Stimulated activated CD8-positive, alpha-beta memory T cell treated with anti-CD3 and anti-CD28 coated beads, Interleukin-7, amount 100 ng/mL, for 24 hours (primary cell): Measurements from ENCODE around the gene ACADVL.
"Not testable (repeated sequence)": the region's sequence is repeated elsewhere in the genome, so short reads cannot be mapped to it uniquely, and the experiment has no call there.

Source experiments
- DNase-seq: peaks from one replicate; pipeline ENCODE4 v3.0.0-alpha.2; 2020; ENCODE audit warnings: low read depth

Gene ACADVL

DNA sequence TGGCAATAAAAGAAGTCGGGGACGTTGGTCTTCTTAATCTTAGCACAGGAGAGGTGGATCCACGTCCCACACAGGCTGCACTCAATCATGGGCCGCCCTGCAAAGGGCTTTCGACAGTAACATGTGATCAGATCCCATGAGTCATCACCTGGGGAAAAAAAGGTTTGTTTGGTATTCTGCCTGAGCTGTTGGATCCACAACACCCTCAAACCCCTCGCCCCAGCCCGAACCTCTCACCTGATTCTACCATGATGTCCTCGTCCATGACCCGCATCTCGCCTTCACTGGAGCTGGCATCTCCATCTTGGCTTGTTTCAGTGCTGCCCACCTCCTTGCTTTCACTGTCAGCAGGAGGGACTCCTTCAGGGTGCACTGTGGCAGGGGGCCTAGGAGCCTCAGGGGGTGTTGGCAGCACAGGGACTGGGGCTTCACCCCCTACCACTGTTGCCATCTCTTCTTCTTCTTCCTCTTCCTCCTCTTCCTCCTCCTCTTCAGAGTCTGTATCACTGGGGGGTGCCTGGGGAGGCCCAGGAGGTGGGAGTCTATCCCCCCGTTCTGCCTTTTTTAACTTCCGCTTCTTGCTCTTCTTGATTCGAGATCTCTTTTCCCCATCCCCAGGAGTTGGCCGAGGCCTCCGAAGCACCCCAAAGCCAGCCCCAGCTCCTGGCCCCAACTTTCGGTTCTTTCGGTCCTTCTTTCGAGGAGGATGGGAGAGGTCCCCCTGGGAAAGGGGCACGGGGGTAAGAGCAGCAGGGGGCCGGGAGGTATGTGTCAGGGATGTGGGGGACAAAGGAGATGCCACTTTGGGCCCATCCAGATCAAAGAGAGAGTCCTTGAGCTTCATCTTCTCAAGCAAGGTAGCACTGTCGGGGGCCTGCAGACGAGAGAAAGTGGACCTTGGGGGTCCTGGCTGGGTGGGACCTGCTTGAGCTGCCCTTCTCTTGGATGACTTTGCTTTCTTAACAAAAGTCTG, 16.2 kb downstream of the ACADVL start:
- DNase-seq: no peak

DNA sequence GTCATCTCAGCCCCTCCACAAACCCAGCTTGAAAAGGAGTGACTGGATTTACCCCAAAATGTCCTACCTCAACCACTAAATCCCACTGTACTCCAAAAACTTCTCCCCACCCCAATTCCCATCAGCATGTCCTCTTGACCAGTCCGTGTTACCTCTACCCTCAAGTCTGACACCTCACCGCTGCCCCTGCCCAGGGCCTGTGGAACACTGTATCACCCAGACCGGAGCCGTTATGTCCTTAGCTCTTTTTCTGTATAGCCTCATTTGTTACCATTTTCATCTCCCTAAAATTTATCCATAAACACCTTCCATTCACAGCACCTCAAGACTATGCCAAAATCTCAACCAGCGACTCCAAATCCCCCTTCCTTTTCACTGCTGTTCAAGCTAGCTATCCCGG, 17.1 kb downstream of the ACADVL start:
- DNase-seq: no peak

DNA sequence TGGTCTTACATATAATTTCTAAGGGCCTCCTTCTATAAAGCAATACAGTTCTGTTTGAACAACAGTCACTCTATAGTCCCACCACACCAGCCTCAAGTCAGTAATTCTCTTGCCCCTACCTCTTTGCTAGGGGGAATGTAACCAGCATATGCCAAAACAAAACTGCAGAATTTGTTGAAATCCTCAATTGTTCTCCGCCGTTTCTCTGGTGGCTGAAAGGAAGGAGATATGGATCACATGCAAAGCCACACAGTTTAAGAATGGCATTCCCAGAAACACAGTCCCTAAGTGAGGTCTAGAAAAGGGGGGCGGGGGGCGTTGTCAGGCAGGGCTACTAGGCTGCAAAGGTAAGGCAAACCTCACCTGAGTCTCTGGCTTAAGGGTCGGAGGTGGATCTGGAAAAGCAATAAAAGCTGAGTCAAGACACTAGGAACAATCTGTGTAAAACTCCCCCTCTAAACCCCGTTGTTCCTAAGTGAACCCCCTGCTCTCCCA, 17.6 kb downstream of the ACADVL start:
- no peak for DNase-seq

DNA sequence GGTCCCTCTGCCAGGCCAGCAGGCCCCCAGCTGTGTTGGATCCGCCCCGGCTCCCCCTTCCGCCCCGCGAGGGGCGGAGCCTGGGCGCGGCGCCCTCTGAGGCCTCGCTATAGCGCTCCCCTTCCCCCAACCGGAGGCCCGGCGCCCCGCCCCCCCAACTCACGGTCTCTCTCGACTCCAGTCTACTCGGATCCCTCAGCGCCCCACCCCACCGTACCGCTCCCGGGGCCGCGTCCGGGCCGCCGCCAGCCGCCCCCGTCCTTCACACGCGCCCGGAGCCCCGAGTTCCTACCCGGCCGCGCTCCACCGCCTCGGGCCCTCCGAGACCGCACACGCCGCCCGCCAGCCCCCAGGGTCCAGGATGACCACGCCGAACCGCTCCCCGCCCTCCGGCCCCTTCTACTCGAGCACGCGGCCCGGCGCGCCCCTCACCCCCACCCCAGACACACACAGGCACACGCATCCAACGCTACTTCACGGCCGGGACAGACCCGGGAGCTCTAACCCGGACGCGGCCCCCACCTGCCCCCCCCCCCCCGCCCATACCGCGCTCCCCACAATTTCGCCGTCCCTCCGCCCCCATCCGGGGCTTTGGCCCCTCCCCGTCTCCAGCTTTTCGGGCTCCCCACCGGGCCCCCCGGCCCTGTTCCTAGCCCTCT, 18.2 kb downstream of the ACADVL start:
- peak; percentile 81 for DNase-seq

DNA sequence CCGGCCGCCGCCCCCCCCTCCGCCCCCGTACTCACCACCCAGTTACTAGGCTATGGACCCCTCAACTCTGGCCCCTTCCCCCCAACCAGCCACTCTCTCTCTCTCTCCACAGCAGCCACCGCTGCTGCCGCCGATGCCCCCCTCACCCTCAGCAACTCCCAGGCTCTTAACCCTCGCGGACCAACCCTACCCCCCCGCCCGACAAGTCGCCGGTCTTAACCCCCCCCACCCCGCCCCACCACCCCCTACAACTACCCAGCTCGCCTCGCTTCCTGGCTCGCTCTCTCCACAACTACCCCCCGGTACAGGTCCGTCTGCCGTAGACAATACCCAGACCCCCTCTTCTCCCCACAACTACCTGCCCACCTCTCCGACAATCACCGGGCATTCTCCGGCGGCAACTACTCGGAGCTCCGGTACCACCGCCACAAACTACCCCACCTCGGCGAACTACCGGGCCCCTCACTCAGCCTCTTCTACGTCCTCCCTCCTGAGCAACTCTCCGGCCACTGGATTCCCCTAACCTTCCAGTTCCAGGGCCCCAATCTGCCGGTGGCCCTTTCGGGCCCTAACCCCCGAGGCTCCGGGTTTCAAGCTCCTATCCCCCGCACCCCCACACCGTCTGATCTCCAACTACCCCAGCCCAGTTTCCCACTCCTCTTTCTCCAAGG, 18.8 kb downstream of the ACADVL start:
- DNase-seq: no peak

DNA sequence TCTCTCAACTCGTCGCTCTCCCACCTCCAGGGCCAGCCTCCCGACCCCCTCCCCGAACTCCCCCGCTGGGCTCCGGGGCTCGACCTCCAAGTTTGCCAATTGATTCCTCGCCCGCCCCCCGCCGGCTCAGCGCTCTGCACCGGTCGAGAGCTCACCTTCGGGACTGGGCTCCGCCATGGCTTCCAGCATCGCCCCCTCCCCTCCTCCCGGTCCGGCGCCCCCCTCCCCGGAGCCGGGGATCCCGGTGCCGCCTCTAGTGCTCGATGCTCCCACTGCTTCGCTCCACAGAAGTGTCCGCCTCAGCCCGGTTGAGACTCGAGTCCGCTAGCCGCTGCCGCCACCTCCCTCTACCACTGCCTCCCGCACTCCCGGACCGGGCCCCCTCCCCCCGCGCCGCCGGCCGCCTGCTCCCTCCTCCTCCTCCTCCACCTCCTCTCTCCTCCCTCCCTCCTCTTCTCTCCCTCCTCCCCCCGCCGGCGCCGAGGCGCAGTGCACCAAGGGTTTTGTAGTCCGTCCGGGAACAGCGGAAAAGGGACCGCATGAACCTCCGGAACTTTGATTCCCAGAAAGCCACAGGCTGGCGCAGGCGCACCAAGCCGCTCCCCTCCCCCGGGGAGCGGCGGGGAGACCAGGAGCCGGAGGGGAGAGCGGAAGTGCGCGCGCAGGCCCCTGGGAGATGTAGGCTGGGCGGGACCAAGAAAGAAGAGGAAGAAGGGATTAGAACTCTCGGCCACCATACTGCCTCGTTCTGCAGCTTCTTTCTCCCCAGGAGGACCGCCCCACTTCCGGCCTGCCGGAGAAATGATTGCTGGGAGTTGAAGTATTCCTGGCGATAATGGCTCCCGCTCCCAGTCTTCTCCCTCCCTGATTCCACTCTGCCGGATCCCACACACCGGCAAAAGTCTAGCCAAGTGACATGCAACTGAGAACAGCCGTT, 19.6 kb downstream of the ACADVL start, which contains the start of gene PHF23:
Gene PHF23, minus strand, starts transcription at position 367 of the 937 bp plus-strand sequence. Its CDS starts 178 bp downstream, at position 189.
- DNase-seq: peak; percentile 93

DNA sequence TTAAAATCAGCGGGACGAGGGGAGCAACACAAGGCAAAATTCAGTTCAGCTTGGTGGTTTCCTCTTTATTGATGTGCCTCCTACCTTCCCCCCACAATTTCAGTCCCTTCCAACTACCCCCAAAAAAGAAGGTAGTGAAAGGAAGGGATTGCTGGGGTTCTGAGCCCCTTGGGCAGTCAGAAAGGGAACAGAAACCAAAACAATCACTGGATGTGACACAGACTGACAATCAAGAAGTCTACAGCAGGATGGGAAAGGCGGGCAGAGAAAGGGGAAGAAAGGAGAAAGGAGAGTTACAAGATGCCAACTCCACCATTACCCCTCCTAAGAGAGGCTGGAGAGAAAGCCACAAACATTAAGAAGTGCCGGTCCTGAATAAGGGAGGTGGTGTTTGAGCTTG, 20.6 kb downstream of the ACADVL start:
- no peak for DNase-seq

DNA sequence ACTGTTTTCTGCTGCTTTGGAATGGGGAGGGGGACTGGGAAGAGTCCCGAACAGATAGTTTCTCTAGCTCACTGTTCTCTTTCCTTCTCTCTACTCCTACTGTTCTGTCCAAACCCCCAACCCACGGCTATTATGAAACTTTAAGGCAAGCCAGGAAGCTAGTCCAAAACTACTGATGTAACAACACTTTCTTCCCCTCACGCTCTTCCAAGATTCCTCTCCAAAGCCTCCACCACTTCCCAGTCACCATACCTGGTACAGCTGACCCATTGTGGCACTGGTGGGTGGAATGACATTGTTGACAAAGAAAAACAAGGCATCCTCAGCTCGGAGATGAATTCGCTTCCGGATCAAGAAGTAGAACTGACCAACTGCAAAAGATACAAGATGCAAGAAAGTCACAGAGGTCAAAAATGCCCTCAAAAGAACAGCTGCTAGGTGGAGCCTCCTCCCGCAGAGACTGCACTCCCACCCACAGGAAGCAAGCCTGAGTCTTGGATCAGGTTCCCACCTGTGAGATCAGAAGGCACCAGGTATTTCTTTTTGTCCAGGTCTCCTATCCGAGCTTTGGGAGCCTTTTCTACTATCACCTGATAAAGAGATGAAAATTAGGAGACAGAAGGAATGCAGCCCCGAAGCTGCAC, 21.5 kb downstream of the ACADVL start:
- DNase-seq: no peak

DNA sequence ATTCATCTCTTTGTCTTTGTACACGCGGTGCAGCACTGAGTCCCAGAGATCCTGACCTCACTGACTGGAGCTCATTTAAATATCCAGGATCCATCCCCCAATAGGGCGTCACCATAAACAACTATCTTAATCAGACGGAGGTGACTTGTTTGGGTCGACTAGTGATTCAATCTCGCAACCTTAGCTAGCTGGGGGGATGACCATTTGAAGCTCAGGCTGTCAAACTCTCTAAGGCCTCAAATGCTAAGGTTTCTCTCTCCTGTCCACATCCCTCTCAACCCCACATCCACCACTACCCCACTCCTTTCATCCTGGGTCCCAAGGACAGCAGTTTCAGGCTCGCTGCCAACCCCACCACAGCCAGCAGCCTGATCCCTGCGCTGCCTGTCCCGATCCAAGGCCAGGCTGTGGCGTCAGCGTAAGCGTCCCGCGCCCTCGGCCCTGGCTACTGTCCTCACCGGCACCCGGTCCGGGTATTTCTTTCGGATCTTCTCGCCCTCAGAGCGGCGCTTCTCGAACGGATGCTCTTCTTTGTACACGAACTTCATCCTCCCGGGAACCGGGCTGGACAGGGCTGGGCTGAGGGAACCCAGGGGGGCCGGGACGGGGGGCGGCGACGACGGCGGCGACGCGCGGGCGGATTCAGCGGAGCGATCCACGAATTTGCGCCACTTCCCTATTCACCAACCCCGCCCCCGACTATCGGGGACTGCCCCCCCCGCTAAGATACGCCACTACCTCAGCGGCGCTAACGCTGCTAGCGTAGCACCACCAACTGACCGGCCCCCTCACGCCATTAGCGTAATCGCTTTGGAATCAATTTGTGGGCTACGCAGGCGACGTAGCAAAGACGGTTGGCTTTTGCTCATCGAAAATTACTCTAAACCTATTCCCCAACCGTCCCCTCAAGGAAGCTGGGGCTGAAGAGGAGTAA, 22.3 kb downstream of the ACADVL start, which contains the start of gene GABARAP:
Gene GABARAP, minus strand, starts transcription at position 667 of the 934 bp plus-strand sequence. Its CDS starts 119 bp downstream, at position 548.
- DNase-seq: peak; percentile 87

DNA sequence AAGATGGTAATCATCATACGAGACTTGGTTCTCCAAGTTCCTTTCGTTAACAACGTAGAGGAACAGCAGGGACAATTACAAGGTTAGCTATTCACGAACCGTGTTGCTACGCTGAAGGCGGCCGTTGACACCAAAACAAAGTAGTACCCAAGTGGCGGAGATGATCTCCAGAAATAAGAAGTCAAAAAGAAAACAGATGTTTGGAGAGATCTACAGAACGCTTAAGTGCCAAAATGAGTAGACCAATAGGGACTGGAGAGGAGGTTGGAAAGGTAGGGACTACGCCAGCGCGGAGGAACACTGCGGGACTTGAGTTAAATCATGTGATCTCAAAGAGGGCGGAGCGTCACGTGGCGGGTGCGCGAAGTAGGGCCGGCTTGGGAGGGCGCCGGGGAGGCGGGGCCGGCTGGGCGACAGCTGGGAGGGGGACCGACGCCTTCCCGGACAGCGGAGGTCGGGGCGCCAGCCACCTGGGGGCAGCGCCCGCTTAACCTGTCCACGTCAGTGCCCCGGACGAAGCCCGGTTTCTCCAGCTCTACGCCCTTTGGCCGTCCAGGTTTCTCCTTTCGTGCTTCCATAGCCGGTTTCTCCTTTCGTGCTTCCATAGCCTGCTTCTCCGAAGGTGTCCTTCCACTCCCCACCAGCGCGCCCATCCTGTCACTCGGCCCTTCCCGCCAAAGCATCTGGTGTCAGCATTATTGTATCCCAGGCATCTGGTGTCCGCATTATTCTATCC, 23.1 kb downstream of the ACADVL start:
- DNase-seq: peak; percentile 88

DNA sequence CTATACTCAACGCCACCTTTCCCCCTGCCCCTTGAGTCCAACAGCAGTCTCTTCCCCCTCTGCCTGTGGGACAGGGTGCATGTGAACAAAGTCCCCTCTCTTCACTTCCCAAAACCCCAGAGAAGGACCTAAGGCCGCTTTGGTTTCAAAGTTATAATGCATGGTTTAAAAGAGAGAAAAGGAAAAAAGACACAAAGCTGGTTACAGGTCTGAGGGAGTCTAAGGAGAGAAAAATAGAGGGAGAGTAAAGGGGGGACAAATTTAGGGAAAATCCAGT, 23.7 kb downstream of the ACADVL start:
- no peak for DNase-seq

DNA sequence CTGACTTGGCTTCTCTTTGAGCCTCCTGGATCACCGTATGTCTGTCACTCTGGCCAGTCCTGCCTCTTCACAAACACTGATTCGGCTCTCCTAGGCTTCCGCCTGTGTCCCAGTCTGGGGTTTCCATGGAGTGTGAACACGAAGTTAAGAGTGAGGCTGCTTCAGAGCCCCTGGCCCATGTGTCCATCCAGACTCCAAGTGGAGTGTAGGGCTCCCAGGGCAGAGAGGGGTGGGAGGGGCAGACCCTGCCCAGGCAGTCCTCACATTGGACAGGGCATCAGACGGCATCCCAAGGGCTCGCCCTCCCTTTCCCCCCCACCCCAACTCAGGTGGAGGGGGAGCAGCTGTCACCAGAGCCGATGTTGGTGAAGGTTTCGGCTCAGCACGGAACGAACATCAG, 24.1 kb downstream of the ACADVL start:
- not testable (repeated sequence) for DNase-seq

DNA sequence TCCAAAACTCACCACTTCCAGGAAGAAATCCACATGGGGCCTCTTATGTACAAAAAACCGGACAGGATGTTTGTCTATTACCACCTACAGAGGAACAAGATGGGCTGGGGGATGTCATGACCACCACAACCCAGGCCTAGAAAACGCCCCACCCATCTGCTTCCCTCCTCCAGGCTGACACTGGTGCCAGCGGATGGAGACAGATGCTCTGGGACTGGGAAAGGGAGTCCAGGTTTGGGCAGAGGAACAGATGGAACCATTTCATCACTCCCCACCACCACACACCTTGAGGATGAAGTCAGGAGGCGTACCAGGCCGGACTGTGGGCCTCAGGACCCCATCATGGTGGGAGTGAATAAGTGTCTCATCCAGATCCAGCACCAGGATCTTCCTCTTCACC, 27.0 kb downstream of the ACADVL start:
- DNase-seq: no peak

DNA sequence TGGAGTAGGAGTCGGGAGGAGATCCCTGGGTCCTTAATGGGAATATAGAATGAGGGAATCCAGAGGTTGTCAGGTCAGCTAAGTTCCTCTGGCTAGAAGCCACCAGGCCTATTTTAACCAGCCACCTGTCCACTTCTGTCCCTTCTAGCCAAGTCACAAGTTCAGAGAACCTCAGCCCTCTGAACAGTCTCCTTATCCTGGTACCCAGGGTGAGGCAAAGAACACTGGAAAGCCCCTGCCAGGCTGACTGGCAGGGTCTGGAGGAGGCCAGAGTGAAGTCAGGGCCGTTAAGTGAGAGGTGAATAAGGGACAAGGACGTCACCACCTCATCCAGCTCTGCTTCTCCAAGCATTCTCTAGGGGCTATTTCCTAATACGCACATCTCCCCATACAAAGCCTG, 29.1 kb downstream of the ACADVL start:
- DNase-seq: no peak

DNA sequence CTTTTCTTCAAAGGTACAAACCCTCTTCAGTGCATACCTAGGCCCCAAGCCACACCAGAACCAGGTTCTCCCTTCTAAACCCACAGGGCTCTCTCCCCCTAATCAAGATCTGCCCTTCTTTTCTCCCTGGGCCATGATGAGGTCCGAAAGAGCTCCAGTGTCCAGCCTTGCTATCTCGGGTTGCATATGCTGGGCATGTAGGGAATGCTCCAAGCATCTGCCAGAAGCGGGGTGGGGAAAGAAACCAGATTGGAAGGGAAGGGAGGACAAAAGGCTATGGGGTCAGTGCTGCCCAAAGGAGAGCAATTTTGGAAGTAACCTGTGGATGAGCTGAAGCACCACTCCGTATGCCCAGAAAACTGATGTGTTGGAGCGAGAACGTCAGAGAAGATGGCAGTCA, 29.5 kb downstream of the ACADVL start:
- DNase-seq: no peak

DNA sequence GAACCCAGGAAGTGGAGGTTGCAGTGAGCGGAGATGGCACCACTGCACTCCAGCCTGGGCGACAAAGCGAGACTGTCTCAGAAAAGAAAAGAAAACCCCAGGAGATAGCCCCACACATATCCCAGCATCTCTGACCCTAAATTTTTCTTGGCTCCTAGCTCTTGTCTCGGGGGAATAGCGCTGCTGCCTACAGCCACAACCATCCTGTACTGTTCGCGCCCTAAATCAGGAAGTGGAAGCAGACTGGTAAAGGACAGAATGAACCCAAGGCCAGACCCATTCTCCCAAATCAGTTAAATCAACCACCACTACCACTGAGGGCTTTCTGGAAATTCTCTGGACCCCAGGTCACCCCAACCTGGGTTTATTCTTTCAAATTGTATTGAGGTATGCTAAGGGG, 30.1 kb downstream of the ACADVL start:
- DNase-seq: no peak

DNA sequence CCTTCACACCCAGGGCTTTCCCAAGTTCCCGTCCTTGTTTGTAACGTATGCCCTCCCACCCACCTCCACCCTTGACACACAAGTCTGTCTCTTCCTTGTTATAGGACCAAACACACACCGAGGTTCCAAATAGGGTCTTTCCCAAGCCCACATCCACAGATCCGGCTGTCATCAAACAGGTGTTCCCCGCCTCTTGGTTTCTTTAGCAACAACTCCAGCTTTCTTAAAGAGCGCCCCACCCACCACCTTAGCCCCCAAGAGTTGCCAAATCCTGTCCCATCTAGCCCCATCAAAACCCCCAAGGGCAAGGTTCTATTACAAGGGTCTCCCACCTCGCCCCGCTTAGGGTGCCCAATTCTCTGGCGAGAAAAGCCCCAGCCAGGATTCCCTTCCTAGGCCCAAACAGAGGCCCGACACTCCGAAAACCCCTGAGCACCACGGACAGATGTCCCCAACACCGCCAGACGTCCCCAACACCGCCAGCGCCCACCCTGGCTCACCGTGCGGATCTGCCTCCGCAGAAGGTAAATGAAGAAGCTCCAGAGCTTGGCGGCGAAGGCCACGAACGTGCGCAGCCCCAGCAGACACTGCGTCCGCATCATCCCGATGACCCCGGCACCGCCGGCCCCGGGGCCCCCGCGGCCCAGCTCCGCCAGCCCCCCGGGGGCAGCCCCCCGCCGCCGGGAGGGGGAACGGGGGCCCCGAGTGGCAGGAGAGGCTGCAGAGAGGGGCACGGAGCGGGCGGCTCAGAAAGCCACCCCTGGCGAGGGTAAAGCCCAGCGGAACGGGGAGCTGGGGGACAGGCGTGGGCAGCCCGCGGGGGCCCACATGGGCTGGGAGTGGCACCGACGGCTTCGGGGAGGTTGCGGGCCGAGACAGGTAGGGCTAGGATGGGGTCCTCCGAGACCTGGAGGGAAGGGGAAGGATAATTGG, 31.2 kb downstream of the ACADVL start:
- no peak for DNase-seq

DNA sequence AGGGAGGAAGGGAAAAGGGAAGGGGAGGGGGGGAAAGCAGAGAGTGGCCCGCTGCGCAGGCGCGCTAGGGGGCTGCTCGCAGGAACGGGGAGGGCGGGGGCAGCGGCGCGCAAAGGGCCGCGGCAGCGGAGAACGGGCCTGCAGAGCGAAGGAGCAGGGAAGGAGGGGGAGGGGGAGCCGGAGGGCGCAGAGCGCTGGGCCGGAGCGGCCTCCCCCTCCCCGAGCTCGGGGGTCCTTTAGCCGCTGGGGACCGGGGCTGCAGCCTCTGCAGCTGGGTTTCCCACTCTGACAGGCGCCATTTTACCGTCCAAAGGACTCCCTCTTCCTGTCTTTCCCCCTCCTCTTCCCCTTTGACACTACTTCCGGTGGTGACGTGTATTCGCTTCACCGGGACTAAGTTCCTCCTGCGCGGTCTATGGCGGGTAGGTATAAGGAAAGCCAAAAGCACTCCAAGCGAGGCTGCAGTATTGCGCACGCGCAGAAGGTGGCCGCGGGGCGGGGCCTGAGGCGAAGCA, 32.0 kb downstream of the ACADVL start, which contains the start of gene CTDNEP1:
Gene CTDNEP1, minus strand, starts transcription at position 74 of the 515 bp plus-strand sequence. CDS start 438 bp downstream, outside the sequence.
- DNase-seq: peak; percentile 98
